Measurements from ENCODE around the gene TMEM269.

DNA sequence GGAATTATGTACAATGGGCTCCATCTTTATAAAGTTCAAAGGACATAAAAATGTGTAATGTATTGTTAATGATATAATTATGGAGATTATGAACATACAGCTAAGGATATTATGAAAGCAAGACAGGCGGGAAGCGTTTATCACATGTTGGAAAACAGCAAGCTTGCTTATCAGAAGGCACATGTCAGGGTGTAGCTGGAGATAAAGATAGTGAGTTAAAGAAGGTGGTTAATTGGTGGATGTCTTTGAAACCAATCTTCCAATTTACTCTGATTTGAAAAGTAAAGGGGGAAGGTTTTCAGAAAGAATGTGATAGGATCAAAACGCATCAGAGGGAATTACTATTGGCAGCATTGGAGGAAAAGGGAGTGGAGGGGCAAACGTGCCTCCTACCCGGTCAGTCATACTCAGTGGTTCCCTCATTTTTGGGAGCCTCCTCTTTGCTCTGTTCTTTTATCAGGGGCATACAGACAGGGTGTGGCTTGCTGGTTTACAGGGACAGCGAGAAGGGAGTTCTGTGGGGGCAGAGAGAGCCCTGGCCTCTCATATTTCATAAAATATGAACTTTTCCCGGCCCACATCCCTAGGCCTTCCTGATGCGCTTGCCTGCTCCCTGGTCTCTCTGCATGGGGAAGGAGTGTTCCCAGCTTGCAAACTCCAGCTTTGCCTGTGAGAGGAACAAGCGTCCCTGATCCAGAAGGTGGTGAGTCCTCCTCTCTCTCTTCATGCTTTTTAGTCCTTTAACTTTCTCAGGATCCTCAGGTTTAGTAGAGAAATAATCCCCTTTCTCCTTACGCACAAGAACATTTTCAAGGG, 40.5 kb downstream of the TMEM269 start:
- no peak for TF ChIP-seq EP300 (IDR thresholded peaks at IDR 0.05)
- TF ChIP-seq, protein P1, sequence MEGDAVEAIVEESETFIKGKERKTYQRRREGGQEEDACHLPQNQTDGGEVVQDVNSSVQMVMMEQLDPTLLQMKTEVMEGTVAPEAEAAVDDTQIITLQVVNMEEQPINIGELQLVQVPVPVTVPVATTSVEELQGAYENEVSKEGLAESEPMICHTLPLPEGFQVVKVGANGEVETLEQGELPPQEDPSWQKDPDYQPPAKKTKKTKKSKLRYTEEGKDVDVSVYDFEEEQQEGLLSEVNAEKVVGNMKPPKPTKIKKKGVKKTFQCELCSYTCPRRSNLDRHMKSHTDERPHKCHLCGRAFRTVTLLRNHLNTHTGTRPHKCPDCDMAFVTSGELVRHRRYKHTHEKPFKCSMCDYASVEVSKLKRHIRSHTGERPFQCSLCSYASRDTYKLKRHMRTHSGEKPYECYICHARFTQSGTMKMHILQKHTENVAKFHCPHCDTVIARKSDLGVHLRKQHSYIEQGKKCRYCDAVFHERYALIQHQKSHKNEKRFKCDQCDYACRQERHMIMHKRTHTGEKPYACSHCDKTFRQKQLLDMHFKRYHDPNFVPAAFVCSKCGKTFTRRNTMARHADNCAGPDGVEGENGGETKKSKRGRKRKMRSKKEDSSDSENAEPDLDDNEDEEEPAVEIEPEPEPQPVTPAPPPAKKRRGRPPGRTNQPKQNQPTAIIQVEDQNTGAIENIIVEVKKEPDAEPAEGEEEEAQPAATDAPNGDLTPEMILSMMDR (IDR thresholded peaks at IDR 0.05) = no peak
- no peak for TF ChIP-seq POLR2A (IDR thresholded peaks at IDR 0.05)
- no peak for TF ChIP-seq POLR2AphosphoS5 (IDR thresholded peaks at IDR 0.05)

Data from stomach (tissue), 4 donors.